Mesangial cell (primary cell): ENCODE measurements around the gene TTN. TPM values are rescaled to one million over a fixed set of nuclear protein-coding genes. Genes with fewer than 3 reads are reported as not detected.

Experiments used
- total RNA-seq: library from RNA; depleted of rRNA; stranded (reverse); fragments of >200 nt; gene quantifications from 2 replicates; pipeline ENCODE4 v1.2.3, GENCODE V29; 2015

The TTN gene
- under 0.01 TPM in 2 replicates for total RNA-seq

GRCh38 chr2:178807227-178808008 is at the start of gene TTN:
Gene TTN (minus strand): TSS chr2:178807423. CDS start chr2:178804642, 2,781 bp downstream.

GRCh38 chr2:178480227-178481181 is 326.7 kb downstream of the TTN start, which contains the start of gene PLEKHA3:
Gene PLEKHA3 (plus strand): TSS chr2:178480457. CDS start chr2:178480870, 413 bp downstream.

GRCh38 chr2:178478439-178479274 is 328.6 kb downstream of the TTN start, which contains the start of gene FKBP7:
Gene FKBP7 (minus strand): TSS chr2:178478600. CDS start chr2:178478499, 101 bp downstream.

Other genes with a start within 250 kb of the TTN start
- under 0.01 TPM in 1 of 2 replicates, not detected in the other for gene CCDC141, start 242.7 kb upstream of the TTN start, total RNA-seq